T follicular helper cell (primary cell): ENCODE data around the gene URB1.
"Not testable (repeated sequence)": the region's sequence is repeated elsewhere in the genome, so short reads cannot be mapped to it uniquely, and the experiment has no call there.

Source experiments
- DNase-seq: peaks from one replicate; pipeline ENCODE4 v3.0.0-alpha.2; 2020; ENCODE audit warnings: low read depth

The URB1 gene

DNA sequence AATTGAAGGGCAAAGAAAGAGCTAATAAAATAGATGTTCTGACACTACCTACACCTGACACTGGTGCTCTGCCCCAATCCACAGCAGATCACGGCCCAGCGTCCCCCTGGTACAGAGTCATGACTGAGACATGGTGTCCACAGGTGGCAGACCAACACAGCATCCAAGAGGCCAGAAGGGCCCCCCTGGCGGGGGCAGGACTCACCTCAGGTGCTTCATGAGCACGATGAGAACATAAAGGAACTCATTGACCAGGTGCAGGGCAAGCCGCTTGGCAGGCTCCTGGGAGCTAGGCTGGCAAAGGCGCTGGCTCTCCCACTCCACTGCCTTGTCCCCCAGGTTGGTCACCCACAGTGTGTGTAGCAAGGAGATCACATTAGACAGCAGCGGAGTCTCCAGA lies 73.8 kb downstream of the URB1 start:
- no peak for DNase-seq

GRCh38 chr21:32317726-32318125 lies 75.1 kb downstream of the URB1 start:
- DNase-seq, result no peak

DNA sequence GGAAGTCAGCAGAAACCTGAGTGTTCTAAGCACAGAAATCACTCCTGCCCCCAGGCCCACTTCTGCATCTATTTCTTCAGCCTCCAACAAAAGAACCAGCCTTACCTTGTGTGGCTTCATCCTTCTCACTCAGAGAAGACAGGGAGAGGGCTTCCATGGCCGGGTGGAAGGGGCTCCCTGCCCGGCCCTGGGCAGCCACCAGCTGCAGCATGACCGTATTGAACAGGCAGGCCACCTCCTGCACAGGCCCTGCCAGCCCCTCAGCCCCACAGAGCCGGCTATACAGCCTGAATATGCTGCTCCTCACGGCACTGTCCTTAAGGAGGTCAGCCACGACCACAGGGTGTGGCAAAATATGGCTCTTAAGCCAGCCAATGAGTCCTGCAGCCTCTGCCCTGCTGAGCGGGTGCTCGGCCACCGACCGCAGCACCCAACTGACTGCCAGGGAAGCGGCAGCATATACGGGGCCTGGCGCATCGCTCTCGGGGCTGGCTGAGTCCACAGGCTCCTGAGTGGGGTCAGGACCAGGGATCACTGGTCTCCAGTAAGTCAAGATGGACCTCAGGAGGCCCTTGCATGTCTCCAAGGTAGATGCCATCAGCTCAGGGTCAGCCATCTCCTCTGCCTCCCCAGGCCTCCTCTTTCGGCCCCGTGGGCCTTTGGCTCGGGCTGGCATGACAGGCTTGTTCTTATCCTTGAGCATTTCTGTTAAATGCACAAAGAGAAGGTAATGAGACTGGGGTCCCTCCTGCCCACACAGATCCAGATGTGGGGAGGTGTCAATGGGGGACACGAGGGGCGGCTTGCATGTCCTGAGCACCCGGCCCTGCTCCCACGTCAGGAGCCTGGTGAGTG lies 76.2 kb downstream of the URB1 start:
- DNase-seq, result no peak

GRCh38 chr21:32315511-32316281 lies 77.1 kb downstream of the URB1 start:
- no peak for DNase-seq

- DNase-seq, result no peak
These were observed 78.0 kb downstream of the URB1 start for GRCh38 chr21:32314806-32315205.

DNA sequence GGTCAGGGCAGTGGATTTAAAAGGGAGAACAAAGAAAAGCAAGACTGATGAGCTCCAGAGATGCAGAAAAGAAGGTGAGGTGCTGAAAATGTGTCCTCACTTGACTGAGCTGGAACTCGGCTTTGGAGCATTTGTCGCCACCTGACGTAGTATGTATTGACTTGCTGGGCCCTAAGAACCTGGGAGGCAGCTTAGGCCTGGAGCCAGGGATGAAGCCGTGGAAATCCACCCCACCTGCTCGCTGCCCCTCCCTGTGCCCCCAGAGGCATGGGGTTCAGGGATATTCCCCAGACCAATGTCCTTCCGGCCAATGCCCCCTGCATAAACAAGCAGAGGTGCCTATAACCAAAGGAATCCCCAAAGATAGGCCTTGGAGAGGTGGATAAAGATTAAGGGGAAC lies 79.8 kb downstream of the URB1 start:
- DNase-seq, result no peak

DNA sequence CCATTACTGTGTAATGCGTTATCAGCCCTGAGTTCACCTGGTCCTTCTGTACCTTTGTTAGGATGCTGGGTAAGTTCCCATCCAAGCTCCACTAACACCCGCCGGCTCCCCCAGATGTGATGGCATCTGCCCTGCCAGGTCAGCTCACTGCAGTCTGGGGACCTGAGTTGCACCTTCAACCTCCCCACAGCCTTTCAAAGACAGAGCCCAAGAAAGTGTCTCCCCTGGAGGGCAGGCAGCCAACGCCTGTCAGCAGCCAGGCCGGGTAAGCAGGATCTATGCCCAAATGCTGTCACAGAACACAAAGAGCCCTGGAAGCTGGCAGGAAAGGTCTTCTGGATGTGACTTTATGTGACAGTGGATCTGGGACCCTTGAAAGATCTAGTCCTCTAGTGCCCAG lies 80.5 kb downstream of the URB1 start:
- DNase-seq, result no peak

- DNase-seq, result no peak
These were observed 81.2 kb downstream of the URB1 start for GRCh38 chr21:32311621-32312020.

GRCh38 chr21:32310976-32311375 lies 81.8 kb downstream of the URB1 start:
- DNase-seq, result not testable (repeated sequence)

DNA sequence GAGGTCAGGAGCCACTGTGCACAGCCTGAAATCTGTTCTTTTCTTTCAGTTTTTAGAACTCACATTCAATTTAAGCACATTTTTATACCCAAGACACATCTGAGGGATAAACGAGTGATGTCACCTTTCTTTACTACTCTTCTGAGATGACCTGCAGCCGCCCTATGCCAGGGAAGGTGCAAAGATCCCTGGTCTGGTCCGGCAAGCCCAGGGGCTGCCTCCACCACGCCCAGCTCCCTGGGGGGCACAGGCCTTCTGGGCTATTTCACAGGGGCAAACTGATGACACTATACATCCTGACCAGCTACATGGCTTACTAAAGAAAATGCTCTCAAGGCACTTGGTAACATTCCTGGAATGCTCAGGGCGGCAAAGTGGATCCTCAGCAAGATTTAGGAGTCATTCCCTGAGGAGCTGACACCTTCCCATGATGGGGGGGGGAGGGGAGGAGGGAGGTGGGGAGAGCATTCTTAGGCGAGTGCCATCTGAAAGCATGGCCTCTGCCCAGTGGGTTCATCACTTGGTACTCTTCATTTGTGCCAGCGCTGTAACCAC lies 82.8 kb downstream of the URB1 start:
- no peak for DNase-seq

DNA sequence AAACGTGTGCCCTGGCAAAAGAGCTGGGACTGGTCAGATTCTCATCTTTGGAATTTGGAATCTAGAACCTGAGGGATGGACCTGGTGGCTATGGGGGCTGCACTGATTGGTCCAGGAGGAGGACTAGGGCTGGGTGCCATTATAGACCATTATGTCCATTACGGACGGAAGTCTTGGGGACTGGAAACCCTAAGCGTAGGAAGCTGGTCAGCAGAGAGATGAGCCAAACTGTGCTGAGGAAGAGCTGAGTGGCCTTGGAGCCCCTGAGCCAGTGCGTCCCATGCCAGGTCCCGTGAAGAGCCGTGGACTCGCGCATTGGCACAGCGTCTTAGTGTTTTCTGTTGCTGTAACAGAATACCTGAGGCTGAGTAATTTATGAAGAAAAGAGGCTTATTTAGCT lies 84.1 kb downstream of the URB1 start:
- no peak for DNase-seq

DNA sequence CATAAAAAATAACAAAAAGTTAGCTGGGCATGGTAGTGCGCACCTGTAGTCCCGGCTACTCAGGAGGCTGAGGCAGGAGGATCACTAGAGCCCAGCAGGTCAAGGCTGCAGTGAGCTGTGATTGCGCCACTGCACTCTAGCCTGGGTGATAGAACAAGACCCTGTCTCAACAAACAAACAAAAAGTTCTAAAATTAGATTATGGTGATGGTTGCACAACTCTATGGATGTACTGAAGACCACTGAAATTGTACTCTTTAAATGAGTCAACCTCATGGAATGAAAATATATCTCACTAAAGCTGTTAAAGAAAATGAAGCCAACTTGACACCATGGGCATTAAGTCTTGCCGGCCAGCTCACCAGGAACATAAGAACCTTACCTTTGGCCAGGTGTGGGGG lies 85.1 kb downstream of the URB1 start:
- DNase-seq, result no peak

DNA sequence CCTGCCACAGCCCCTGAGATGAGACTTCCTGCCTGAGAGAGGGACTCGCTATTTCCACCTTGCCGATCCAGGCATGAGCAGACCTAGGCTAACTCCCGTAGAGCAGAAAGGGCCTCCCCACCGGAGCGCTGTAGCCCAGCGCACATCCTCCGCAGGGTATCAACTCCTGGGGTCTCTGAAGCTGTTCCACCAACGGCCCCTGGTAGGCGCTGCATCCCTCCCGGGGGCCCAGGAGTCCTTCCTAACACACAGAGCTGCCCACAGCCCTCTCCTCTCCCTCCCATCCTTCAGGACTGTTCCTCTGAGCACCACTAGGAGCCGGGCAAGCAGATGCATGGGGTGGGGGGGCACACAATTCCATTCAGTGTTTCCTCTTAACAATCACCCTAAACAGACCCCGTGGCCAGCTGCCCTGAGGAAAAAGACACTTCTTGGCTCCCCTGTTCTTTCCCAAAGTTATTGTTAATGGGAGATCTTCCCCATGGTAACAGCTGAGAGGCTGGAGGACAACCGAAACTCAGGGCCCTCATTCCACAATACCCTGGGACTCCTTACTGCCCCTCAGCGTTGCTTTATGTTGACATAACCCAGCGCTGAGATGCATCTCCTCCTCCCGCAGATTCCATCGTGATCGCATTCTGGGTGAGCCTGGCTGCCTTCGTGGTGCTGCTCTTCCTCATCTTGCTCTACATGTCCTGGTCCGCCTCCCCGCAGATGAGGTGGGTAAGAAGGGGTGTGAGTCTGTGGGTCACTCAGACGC lies 86.6 kb downstream of the URB1 start:
- DNase-seq, result no peak

GRCh38 chr21:32304998-32305397 lies 87.8 kb downstream of the URB1 start:
- no peak for DNase-seq

GRCh38 chr21:32303385-32303784 lies 89.4 kb downstream of the URB1 start:
- no peak for DNase-seq

GRCh38 chr21:32302560-32302959 lies 90.3 kb downstream of the URB1 start:
- no peak for DNase-seq

DNA sequence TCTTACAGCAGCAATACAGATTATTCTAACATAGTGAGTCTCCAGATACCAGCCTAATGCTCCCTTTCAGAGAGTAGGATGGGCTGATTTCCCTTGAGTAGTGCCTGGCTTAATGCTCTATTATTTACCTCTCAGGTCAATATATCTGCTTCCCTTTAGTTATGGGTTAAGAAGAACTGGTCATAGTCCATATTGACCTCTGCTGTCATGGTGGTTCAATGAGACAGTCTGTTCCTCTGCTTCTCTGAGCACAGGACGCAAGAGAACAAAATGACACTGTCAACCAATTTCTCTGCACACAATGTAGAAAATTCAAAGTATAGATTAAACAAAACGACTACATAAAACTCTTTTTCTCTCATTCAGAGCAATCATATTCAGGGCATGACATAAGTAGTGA lies 91.2 kb downstream of the URB1 start:
- DNase-seq, result no peak

DNA sequence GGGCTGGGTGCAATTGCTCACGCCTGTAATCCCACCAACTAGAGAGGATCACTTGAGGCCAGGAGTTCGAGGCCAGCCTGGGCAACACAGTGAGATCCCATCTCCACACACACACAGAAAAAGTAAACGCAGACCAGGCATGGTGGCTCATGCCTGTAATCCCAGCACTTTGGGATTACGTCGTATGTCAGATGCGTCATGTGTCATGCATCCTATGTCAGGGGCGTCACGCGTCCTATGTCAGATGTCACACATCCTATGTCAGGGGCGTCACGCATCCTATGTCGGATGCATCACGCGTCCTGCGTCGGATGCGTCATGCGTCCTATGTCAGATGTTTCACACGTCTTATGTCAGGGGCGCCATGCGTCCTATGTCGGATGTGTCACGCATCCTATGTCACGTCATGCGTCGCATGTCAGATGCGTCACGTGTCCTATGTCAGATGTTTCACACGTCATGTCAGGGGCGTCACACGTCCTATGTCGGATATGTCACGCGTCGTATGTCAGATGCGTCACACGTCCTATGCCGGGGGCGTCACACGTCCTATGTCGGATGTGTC lies 92.6 kb downstream of the URB1 start:
- DNase-seq, result no peak

DNA sequence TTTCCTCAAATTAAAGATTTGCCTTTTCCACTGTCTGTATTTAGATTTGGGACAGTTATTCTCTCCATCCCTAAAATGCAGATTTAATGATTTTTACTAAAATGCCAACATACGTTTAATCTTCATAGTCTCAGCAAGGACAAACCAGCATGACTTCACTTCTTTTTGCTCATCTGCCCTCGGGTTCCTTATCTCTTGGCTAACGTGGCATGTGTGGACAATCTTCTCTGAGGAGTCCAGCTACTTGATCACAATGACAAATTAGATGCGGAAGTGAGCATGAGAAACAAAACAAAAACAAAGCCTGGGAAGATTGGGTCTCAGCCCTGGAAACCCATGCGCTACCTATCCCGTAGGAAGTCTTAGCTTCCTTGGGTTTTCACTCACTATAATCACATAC lies 93.1 kb downstream of the URB1 start:
- DNase-seq, result no peak

- no peak for DNase-seq
These were observed 94.1 kb downstream of the URB1 start, which contains the start of gene MRAP for GRCh38 chr21:32298658-32299081. TSS of gene MRAP (plus strand) at chr21:32298855. CDS start at chr21:32298972, 117 bp downstream.

DNA sequence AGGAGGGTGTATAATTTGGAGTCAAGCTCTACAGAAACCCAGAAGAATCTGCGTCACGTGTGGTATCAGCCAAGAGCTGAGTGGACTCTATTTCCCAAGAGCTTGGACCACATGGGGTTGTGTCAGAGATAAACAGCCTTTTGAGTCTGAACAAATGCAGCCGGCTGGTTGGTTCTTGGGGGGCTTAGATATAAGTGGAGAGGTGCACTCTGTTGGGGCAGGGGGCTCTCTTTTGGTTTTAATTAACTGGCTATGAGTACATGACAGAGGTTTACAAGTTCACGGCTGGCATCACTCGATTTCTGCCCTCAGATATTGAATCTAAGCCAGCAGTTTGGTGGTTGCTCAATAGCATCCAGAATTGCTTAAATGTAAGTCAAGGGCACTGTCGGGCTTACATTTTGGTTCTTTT lies 94.7 kb downstream of the URB1 start:
- DNase-seq, result no peak

GRCh38 chr21:32297449-32297848 lies 95.4 kb downstream of the URB1 start:
- no peak for DNase-seq
